AG04450 (cell line): ENCODE measurements around the gene LAMA5. TPM values are rescaled to one million over a fixed set of nuclear protein-coding genes. Genes with fewer than 3 reads are reported as not detected.

Experiments used
- CTCF ChIA-PET: fragments of 300-600, 350-600 bp; formaldehyde crosslinking; extraction: SDS; loops from one replicate; lab custom pipeline; 2022; ENCODE audit warnings: antibody characterized with exemption, inconsistent platforms; lab: Charles Lee
- POLR2A ChIA-PET: fragments of 350-600 bp; formaldehyde crosslinking; extraction: SDS; loops from one replicate; lab custom pipeline; 2021; ENCODE audit warnings: antibody characterized with exemption, inconsistent platforms; lab: Yijun Ruan, JAX
- DNase-seq: peaks from one replicate; pipeline ENCODE4 v3.0.0-alpha.2; 2011; ENCODE audit warnings: low read depth, low spot score
- H3K27ac ChIP-seq: one replicate; pipeline ENCODE4 v1.5.1; 2012; ENCODE audit warnings: low read depth, low read length, control low read depth
- H3K27me3 ChIP-seq: one replicate; pipeline ENCODE4 v1.6.0; 2012; ENCODE audit warnings: low read length; ENCODE audit not compliant: control insufficient read depth, insufficient read depth
- H3K4me3 ChIP-seq: 2 replicates; pipeline ENCODE4 v1.5.1; 2011; ENCODE audit warnings: mild to moderate bottlenecking, low read depth, low read length, control low read depth
- H3K9me3 ChIP-seq: 2 replicates; pipeline ENCODE4 v1.5.1; 2012; ENCODE audit warnings: low read length; ENCODE audit not compliant: control insufficient read depth, insufficient read depth
- polyA plus RNA-seq: library from polyadenylated mRNA; depleted of rRNA; stranded (reverse); fragments of >200 nt; gene quantifications from 2 replicates; pipeline ENCODE4 v1.2.3, GENCODE V29; 2011
- TF ChIP-seq, protein P1 (sequence below): IDR thresholded peaks from 2 replicates; pipeline ENCODE4 v1.5.1; 2011; ENCODE audit warnings: low read depth, low read length, control low read depth, inconsistent platforms

LAMA5 gene
- polyA plus RNA-seq, 1 experiment, result 1.9 TPM

DNA sequence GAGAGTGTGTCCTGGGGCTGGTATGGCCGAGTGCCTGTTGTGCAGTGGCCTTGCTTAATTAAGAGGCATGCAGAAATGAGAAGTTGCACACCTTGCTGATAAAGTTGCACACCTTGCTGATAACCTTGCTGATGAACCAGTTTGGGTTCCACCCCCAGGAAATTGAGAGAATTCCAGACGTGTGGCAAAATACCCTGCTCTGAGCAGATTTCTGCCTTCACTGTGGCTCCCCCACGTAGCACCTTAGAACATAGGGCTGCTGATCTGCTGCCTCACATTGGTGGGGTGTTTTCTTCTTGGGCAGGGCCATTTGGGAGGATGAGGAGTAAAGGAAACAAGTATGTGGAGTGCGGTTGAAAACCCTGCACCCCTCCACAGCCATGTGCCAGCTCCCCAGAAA is 86.8 kb downstream of the LAMA5 start:
- H3K4me3 ChIP-seq, result no peak overlapping the region
- POLR2A ChIA-PET, result no interaction called here
- H3K9me3 ChIP-seq, result no peaks in the 10 kb centered on the region; the same call in 1 of the 2 replicates
- DNase-seq, result no peak
- CTCF ChIA-PET, result no interaction called here
- no peaks in the 10 kb centered on the region for H3K27me3 ChIP-seq
- no peak overlapping the region for H3K27ac ChIP-seq
- TF ChIP-seq, protein P1, sequence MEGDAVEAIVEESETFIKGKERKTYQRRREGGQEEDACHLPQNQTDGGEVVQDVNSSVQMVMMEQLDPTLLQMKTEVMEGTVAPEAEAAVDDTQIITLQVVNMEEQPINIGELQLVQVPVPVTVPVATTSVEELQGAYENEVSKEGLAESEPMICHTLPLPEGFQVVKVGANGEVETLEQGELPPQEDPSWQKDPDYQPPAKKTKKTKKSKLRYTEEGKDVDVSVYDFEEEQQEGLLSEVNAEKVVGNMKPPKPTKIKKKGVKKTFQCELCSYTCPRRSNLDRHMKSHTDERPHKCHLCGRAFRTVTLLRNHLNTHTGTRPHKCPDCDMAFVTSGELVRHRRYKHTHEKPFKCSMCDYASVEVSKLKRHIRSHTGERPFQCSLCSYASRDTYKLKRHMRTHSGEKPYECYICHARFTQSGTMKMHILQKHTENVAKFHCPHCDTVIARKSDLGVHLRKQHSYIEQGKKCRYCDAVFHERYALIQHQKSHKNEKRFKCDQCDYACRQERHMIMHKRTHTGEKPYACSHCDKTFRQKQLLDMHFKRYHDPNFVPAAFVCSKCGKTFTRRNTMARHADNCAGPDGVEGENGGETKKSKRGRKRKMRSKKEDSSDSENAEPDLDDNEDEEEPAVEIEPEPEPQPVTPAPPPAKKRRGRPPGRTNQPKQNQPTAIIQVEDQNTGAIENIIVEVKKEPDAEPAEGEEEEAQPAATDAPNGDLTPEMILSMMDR, result no peak

- H3K4me3 ChIP-seq, result no peak overlapping the region
- CTCF ChIA-PET, result no interaction called here
- DNase-seq, result no peak
- TF ChIP-seq, protein P1, result no peak
- H3K27ac ChIP-seq, result no peak overlapping the region
- H3K27me3 ChIP-seq, result no peaks in the 10 kb centered on the region
- POLR2A ChIA-PET, result no interaction called here
- no peaks in the 10 kb centered on the region; the same call in 1 of the 2 replicates for H3K9me3 ChIP-seq
Observed at GRCh38 chr20:62277253-62277652, 89.9 kb downstream of the LAMA5 start.

DNA sequence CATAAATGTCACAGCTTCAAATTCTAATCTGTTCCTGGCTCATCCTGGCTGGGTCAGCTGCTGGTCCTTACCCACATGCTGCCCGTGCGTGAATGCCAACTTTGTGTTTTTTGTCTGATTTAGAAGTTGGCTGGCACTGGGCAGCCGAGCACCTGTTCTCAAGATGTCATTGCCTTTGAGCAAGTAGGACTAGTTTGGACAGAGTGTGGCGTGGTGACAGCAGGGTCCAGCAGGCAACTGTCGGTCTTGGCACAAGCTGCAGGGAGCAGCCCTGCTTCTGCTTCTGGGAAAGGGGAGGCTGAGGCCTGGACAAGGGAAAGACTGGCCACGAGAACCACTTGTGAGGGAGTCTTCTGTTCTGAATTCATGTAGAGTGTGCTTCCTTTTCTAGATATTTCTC is 90.7 kb downstream of the LAMA5 start:
- TF ChIP-seq, protein P1, result no peak
- ChIA-PET CTCF (no interaction called here), POLR2A (no interaction called here)
- DNase-seq, result no peak
- Histone ChIP-seq H3K9me3 (no peaks in the 10 kb centered on the region; the same call in 1 of the 2 replicates), H3K27me3 (no peaks in the 10 kb centered on the region), H3K27ac (no peak overlapping the region), H3K4me3 (no peak overlapping the region)

- TF ChIP-seq, protein P1, result no peak
- ChIA-PET POLR2A (no interaction called here), CTCF (no interaction called here)
- H3K27ac ChIP-seq, result no peak overlapping the region
- no peaks in the 10 kb centered on the region; the same call in 1 of the 2 replicates for H3K9me3 ChIP-seq
- no peak overlapping the region for H3K4me3 ChIP-seq
- DNase-seq, result no peak
- no peaks in the 10 kb centered on the region for H3K27me3 ChIP-seq
Observed at GRCh38 chr20:62275219-62275618, 91.9 kb downstream of the LAMA5 start.

DNA sequence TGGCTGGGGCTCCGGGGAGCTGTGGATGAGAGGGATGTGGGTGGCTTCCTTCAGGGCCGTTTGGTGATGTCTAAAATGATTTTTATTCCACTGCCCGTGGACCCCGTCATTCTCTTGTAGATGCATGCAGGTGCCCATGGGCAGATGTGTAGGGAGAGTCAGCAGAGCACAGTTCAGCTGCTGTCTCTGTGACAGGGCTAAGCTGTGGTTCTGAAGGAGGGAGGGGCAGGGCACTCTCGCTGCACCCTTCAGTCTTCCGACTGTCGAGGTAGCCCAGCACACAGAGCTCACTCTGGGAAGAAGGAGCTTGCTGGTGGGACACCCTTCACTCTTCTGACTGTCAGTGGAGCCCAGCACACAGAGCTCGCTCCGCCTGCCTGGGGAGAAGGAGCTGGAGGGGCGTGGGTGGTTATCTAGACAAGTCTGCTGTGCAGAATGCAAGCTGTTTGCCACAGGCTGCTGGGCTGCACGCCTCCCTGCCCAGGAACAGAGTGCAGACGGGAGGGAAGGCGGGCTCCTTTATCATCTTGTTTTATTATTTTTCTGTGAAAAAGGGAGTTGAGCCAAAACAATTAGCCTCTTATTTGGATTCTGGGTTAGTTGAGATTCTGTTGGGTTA is 92.7 kb downstream of the LAMA5 start:
- DNase-seq, result no peak
- Histone ChIP-seq H3K27ac (no peak overlapping the region), H3K4me3 (no peak overlapping the region), H3K9me3 (no peaks in the 10 kb centered on the region; the same call in 1 of the 2 replicates), H3K27me3 (no peaks in the 10 kb centered on the region)
- CTCF ChIA-PET, result no interaction called here
- TF ChIP-seq, protein P1, result no peak
- POLR2A ChIA-PET, result no interaction called here
